Karpas-422 (cell line): ENCODE measurements around the gene MBP. TPM values are rescaled to one million over a fixed set of nuclear protein-coding genes. Genes with fewer than 3 reads are reported as not detected.

Experiments
- DNase-seq: peaks from one replicate; pipeline ENCODE4 v3.0.0-alpha.2; 2015
- H2AFZ ChIP-seq: fragments of 200-600 bp; sonication (generic); 2 replicates; pipeline ENCODE4 v1.6.1; 2014; ENCODE audit warnings: antibody characterized with exemption, low read length, mixed read lengths
- H3K27ac ChIP-seq: fragments of 200-600 bp; sonication (generic); 2 replicates; pipeline ENCODE4 v1.5.1; 2014; ENCODE audit warnings: mild to moderate bottlenecking, low read length, moderate library complexity
- H3K27me3 ChIP-seq: fragments of 200-600 bp; sonication (generic); 2 replicates; pipeline ENCODE4 v1.6.1; 2014; ENCODE audit warnings: low read length, mixed read lengths
- H3K36me3 ChIP-seq: fragments of 200-600 bp; sonication (generic); 2 replicates; pipeline ENCODE4 v1.6.1; 2014; ENCODE audit warnings: low read length, mixed read lengths; ENCODE audit not compliant: insufficient read depth
- H3K4me1 ChIP-seq: fragments of 200-600 bp; sonication (generic); 2 replicates; pipeline ENCODE4 v1.6.1; 2014; ENCODE audit warnings: mild to moderate bottlenecking, low read length, mixed read lengths
- H3K4me2 ChIP-seq: fragments of 200-600 bp; sonication (generic); 2 replicates; pipeline ENCODE4 v1.6.1; 2014; ENCODE audit warnings: low read length, low read depth, mild to moderate bottlenecking; ENCODE audit not compliant: poor library complexity, severe bottlenecking
- H3K4me3 ChIP-seq: fragments of 200-600 bp; sonication (generic); 2 replicates; pipeline ENCODE4 v1.5.1; 2014; ENCODE audit warnings: mild to moderate bottlenecking, antibody characterized with exemption, low read length, mixed read lengths
- H3K79me2 ChIP-seq: fragments of 200-600 bp; sonication (generic); 2 replicates; pipeline ENCODE4 v1.6.1; 2014; ENCODE audit warnings: mild to moderate bottlenecking, low read length, mixed read lengths
- H3K9ac ChIP-seq: fragments of 200-600 bp; sonication (generic); 2 replicates; pipeline ENCODE4 v1.6.0; 2014; ENCODE audit warnings: low read length
- H3K9me2 ChIP-seq: fragments of 200-600 bp; sonication (generic), shearing (Covaris generic); replicated peaks from 2 replicates; pipeline ENCODE4 v1.6.0; 2014; ENCODE audit warnings: mild to moderate bottlenecking, low read length, moderate library complexity; ENCODE audit not compliant: insufficient read depth
- H3K9me3 ChIP-seq: fragments of 300-700, 200-600 bp; sonication (generic); 2 replicates; pipeline ENCODE4 v1.6.1; 2014; ENCODE audit warnings: low read length, mixed read lengths
- H4K20me1 ChIP-seq: fragments of 200-600 bp; sonication (generic); 2 replicates; pipeline ENCODE4 v1.6.1; 2014; ENCODE audit warnings: mild to moderate bottlenecking, antibody characterized with exemption, low read length, low read depth; ENCODE audit not compliant: insufficient read depth
- total RNA-seq: library from RNA; depleted of rRNA; stranded (reverse); fragments of >200 nt; shearing (Covaris generic); gene quantifications from 2 replicates; pipeline ENCODE4 v1.2.3, GENCODE V29; 2014; ENCODE audit warnings: low replicate concordance

The MBP gene
- total RNA-seq, 1 experiment from 2014 or later = 67.8 TPM

DNA sequence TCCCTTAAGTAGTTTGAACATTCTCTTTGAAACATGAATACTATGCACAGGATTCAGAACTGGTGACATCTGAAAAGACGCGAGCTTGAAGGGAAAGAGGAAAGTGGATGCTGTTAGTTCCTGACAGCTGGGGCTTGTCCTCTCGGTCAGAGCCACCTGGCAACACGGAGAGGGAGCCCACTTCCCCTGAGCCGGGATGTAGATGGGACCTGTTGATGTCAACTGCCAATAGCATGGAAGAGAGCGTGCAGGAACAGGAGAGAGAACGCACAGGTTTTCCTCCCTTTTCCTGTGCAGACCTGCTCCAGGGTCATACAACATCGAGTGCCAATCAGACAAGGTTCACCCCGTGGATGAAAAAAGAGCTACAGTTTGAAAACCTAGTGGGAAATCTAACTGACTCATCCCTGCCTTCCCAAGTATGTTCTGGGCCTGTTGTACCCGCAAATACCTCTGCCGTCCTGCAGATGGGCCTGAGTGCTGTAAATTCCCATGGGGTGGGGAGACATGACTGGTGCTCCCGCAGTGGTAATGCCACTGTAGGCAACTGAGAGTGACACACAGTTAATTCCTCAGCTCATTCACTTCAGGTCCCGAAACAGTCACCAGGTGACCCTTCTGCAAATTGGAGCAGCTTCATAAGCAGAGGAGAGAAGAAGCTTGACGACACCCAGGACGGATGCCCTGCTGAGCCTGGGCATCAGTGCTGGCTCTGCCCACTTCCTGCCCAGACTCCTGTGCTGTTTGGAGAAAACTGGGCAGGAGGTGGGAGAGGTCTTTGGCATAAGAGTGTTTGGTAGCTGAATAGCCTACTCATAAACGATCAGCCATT lies 13.9 kb upstream of the MBP start:
- no peaks in the 10 kb centered on the region; the same call in 1 of the 2 replicates for H3K27me3 ChIP-seq
- H3K9ac ChIP-seq = no peak overlapping the region
- H3K36me3 ChIP-seq = no peaks in the 10 kb centered on the region
- H2AFZ ChIP-seq = no peak overlapping the region
- no peak for DNase-seq
- H4K20me1 ChIP-seq = no peaks in the 10 kb centered on the region
- no peaks in the 10 kb centered on the region for H3K79me2 ChIP-seq
- H3K4me1 ChIP-seq = peaks cover 43% of the 10 kb centered on the region
- peaks cover 16% of the 10 kb centered on the region; the same call in 1 of the 2 replicates for H3K9me3 ChIP-seq
- H3K4me2 ChIP-seq = peak overlapping the region; percentile 30
- no peaks in the 10 kb centered on the region for H3K9me2 ChIP-seq
- H3K4me3 ChIP-seq = no peak overlapping the region
- H3K27ac ChIP-seq = no peak overlapping the region

DNA sequence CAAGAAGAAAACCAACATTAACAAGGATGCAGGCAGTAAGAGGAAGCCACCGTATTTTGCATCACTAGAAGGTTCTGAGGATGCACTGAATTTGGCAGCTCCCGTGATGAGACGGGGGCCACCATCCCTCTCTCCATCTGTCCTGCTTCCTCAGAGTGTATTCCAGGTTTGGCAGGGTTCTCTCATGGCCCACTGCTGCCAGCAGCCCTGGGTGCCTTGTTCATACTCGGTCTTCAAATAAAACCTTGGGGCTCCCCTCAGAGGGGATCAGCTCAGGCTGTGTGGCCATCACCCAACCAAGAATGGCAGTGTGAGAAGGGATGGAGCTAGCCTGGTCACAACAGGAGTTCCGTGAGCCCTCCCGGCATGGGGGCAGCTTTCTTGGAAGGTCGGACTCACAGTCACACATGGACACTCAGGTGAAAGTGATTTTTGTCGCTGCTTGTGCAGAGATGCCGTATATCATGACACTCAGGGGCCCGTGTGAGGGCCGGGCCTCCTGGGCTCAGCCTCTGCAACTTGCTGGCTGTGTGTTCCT lies 12.8 kb upstream of the MBP start:
- Histone ChIP-seq H3K9me2 (no peaks in the 10 kb centered on the region), H3K36me3 (no peaks in the 10 kb centered on the region), H3K9ac (no peak overlapping the region), H4K20me1 (no peaks in the 10 kb centered on the region), H3K4me3 (no peak overlapping the region), H2AFZ (no peak overlapping the region), H3K4me1 (peaks cover 41% of the 10 kb centered on the region), H3K4me2 (no peak overlapping the region), H3K79me2 (no peaks in the 10 kb centered on the region), H3K27ac (no peak overlapping the region), H3K27me3 (no peaks in the 10 kb centered on the region; the same call in 1 of the 2 replicates), H3K9me3 (peaks cover 16% of the 10 kb centered on the region; the same call in 1 of the 2 replicates)
- no peak for DNase-seq

DNA sequence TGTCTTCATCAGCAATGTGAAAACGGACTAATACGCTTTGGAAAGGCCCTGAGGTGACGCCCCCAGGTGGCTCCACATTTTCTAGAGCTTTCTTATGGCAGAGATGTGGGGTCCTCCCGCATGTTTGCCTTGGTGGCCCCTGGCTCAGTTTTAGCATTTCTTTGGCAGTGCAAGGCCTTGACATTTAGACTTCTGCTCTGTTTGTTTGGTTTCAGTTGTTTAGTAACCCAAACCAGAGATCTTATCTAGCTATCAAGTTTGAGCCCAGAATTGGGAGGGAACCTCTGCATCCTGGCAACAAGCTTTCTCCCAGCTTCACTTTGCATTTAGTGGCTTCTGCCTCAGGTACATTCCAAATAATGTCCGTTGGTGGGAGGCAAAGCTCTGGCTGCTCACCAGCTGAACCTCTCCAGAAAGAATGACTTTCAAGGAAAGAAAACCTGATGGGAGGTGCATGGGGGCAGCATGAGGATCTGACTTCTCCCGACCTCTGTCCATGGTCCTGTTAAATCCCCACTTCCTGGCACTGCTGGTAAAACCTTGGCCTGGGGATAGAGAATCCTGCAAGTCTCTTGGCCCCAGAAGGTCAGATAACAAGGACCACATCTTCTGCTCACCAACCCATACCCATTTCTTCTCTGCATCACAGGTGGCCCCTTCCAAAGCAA lies 12.0 kb upstream of the MBP start:
- no peak overlapping the region for H3K4me3 ChIP-seq
- peaks cover 41% of the 10 kb centered on the region for H3K4me1 ChIP-seq

DNA sequence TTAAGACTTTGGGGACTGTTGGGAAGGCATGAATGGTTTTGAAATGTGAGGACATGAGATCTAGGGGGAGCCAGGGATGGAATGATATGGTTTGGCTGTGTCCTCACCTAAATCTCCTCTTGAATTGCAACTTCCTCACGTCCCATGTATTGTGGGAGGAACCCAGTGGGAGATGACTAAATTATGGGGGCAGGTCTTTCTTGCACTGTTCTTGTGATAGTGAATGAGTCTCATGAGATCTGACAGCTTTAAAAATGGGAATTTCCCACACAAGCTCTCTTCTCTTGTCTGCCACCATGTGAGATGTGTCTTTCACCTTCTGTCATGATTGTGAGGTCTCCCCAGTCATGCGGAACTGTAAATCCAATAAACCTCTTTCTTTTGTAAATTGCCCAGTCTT lies 11.5 kb upstream of the MBP start:
- Histone ChIP-seq H3K79me2 (no peaks in the 10 kb centered on the region), H3K27ac (no peak overlapping the region), H3K4me3 (no peak overlapping the region), H3K4me1 (peaks cover 44% of the 10 kb centered on the region), H4K20me1 (no peaks in the 10 kb centered on the region), H3K9me3 (peaks cover 16% of the 10 kb centered on the region; the same call in 1 of the 2 replicates), H3K27me3 (no peaks in the 10 kb centered on the region; the same call in 1 of the 2 replicates), H3K9ac (no peak overlapping the region), H3K36me3 (no peaks in the 10 kb centered on the region), H2AFZ (no peak overlapping the region), H3K4me2 (no peak overlapping the region), H3K9me2 (no peaks in the 10 kb centered on the region)
- DNase-seq = no peak

More for the DNA sequence above, 12.0 kb upstream of the MBP start:
- no peaks in the 10 kb centered on the region for H4K20me1 ChIP-seq
- H3K9me2 ChIP-seq = no peaks in the 10 kb centered on the region
- H3K27me3 ChIP-seq = no peaks in the 10 kb centered on the region; the same call in 1 of the 2 replicates
- H3K9me3 ChIP-seq = peaks cover 16% of the 10 kb centered on the region; the same call in 1 of the 2 replicates
- no peak overlapping the region for H3K27ac ChIP-seq
- H3K36me3 ChIP-seq = no peaks in the 10 kb centered on the region
- no peak overlapping the region for H3K9ac ChIP-seq
- H3K4me2 ChIP-seq = no peak overlapping the region
- H2AFZ ChIP-seq = no peak overlapping the region
- H3K79me2 ChIP-seq = no peaks in the 10 kb centered on the region
- no peak for DNase-seq

DNA sequence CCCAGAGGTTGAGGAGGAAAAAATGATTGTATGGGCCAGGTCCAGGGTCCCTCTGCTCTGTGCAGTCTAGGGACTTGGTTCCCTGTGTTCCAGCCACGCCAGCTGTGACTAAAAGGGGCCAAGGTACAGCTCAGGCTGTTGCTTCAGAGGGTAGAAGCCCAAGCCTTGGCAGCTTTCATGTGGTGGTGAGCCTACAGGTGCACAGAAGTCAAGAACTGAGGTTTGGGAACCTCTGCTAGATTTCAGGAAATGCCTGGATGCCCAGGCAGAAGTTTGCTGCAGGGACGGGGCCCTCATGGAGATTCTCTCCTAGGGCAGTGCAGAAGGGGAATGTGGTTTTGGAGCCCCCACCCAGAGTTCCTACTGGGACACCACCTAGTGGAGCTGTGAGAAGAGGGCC lies 10.6 kb upstream of the MBP start:
- Histone ChIP-seq H3K36me3 (no peaks in the 10 kb centered on the region), H3K9me2 (no peaks in the 10 kb centered on the region), H3K4me3 (no peak overlapping the region), H3K79me2 (no peaks in the 10 kb centered on the region), H3K27me3 (no peaks in the 10 kb centered on the region; the same call in 1 of the 2 replicates), H3K4me2 (no peak overlapping the region), H3K9ac (no peak overlapping the region), H2AFZ (no peak overlapping the region), H4K20me1 (no peaks in the 10 kb centered on the region), H3K27ac (no peak overlapping the region), H3K4me1 (peaks cover 46% of the 10 kb centered on the region), H3K9me3 (peaks cover 16% of the 10 kb centered on the region; the same call in 1 of the 2 replicates)
- DNase-seq = no peak

DNA sequence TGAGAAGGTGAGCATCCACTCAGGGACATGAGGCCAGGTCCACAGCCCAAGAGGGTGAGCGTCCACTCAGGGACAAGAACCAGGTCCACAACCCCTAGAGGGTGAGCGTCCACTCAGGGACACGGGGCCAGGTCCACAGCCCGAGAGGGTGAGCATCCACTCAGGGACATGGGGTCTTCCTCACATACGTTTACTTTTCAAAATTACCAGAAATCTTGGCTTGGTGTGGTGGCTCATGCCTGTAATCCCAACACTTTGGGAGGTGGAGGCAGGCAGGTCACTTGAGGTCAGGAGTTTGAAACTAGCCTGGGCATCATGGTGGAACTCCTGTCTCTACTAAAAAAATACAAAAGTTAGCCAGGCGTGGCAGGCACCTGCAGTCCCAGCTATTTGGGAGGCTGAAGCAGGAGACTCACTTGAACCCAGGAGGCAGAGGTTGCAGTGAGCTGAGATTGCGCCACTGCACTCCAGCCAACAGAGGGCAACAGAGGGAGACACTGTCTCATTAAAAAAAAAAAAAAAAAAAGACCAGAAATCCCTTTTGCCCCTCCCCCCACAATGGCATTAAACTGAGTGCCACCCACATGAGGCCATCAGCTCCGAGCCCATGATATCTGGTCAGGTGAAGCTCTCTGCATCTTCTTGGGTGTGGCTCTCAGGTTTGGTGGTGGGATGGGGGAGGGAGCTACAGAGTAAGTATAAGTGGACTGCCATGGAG lies 9.0 kb upstream of the MBP start:
- Histone ChIP-seq H4K20me1 (no peaks in the 10 kb centered on the region), H3K4me1 (peaks cover 30% of the 10 kb centered on the region), H3K4me3 (no peak overlapping the region), H3K36me3 (no peaks in the 10 kb centered on the region), H3K4me2 (no peak overlapping the region), H3K9me3 (peaks cover 16% of the 10 kb centered on the region; the same call in 1 of the 2 replicates), H2AFZ (no peak overlapping the region), H3K9ac (no peak overlapping the region), H3K27me3 (no peaks in the 10 kb centered on the region; the same call in 1 of the 2 replicates), H3K79me2 (no peaks in the 10 kb centered on the region), H3K9me2 (no peaks in the 10 kb centered on the region), H3K27ac (no peak overlapping the region)
- DNase-seq = peak; percentile 80

DNA sequence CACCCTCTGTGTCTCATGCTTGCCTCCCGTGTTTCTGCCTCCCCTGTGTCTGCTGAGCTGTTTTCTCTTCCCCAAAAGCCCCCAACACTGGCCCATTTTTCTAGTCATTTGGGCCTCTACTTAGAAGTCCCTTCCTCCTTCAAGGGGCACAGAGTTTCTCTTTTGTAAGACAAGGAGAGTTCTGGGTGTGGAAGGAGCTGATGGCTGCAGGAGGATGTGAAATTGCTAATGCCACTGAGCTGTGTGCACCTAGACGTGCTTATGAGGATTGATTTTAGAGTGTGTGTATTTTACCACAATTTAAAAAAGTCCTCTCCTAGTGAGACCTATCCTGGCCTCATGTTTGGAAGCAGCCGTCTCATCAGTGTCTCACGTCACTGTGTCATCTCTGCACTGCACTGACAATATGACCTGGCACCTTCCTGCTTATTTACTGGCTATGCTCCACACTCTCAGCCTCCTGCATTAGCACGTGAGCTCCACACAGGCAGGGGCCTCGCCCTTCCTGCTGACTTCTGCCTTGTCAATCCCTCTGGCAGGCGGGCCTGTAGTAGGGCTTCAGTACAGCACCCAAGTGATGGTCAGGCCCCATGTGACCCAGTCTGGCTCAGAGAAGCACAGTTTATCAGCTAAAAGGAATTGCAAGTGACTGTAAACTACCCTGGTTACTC lies 8.0 kb upstream of the MBP start:
- DNase-seq = no peak
- H4K20me1 ChIP-seq = no peaks in the 10 kb centered on the region
- H3K27me3 ChIP-seq = no peaks in the 10 kb centered on the region; the same call in 1 of the 2 replicates
- H3K9me2 ChIP-seq = no peaks in the 10 kb centered on the region
- no peak overlapping the region for H3K4me2 ChIP-seq
- H3K4me1 ChIP-seq = peaks cover 30% of the 10 kb centered on the region
- no peak overlapping the region for H3K27ac ChIP-seq
- H3K9me3 ChIP-seq = peaks cover 16% of the 10 kb centered on the region; the same call in 1 of the 2 replicates
- no peak overlapping the region for H3K4me3 ChIP-seq
- H3K79me2 ChIP-seq = no peaks in the 10 kb centered on the region
- H3K9ac ChIP-seq = no peak overlapping the region
- H2AFZ ChIP-seq = no peak overlapping the region
- no peaks in the 10 kb centered on the region for H3K36me3 ChIP-seq
